GM23338 (cell line): Measurements from ENCODE around the gene EXOSC5. TPM values are rescaled to one million over a fixed set of nuclear protein-coding genes. Genes with fewer than 3 reads are reported as not detected.

Experiments
- ATAC-seq: fragments of 200-7000 bp; cut with Tn5 transposase; 3 replicates; pipeline ENCODE4 v1.9.1; 2020
- DNase-seq: peaks from one replicate; pipeline ENCODE4 v3.0.0-alpha.2; 2015; ENCODE audit warnings: low spot score
- H2AFZ ChIP-seq: fragments of 200-600 bp; sonication (generic); 2 replicates; pipeline ENCODE4 v1.8.0; 2016; ENCODE audit warnings: antibody characterized with exemption, mild to moderate bottlenecking, moderate library complexity
- H3F3A ChIP-seq: fragments of 200-600 bp; sonication (generic); replicated peaks from 2 replicates; pipeline ENCODE4 v1.8.0; 2017; ENCODE audit warnings: antibody characterized with exemption, mixed run types, low read depth
- H3K27ac ChIP-seq: fragments of 200-600 bp; sonication (generic); 2 replicates; pipeline ENCODE4 v1.6.1; 2016; ENCODE audit warnings: low read depth
- H3K27me3 ChIP-seq: fragments of 200-600 bp; sonication (generic); 2 replicates; pipeline ENCODE4 v1.8.0; 2016; ENCODE audit warnings: mild to moderate bottlenecking, mixed run types, moderate library complexity; ENCODE audit not compliant: insufficient read depth
- H3K36me3 ChIP-seq: fragments of 200-600 bp; sonication (generic); 2 replicates; pipeline ENCODE4 v1.8.0; 2016; ENCODE audit warnings: mild to moderate bottlenecking; ENCODE audit not compliant: insufficient read depth
- H3K4me1 ChIP-seq: fragments of 200-600 bp; sonication (generic); 2 replicates; pipeline ENCODE4 v1.8.0; 2016; ENCODE audit warnings: mild to moderate bottlenecking, moderate library complexity; ENCODE audit not compliant: insufficient read depth
- H3K4me2 ChIP-seq: fragments of 200-600 bp; sonication (generic); 2 replicates; pipeline ENCODE4 v1.7.1; 2017; ENCODE audit warnings: mixed run types
- H3K4me3 ChIP-seq: fragments of 200-600 bp; sonication (generic); 2 replicates; pipeline ENCODE4 v1.6.1; 2016; ENCODE audit warnings: mixed run types
- H3K79me2 ChIP-seq: fragments of 200-600 bp; sonication (generic); replicated peaks from 2 replicates; pipeline ENCODE4 v1.8.0; 2017; ENCODE audit warnings: mild to moderate bottlenecking; ENCODE audit not compliant: insufficient read depth
- H3K9me2 ChIP-seq: fragments of 200-600 bp; sonication (generic); 2 replicates; pipeline ENCODE4 v1.8.0; 2017; ENCODE audit not compliant: insufficient read depth
- H4K20me1 ChIP-seq: fragments of 200-600 bp; sonication (generic); replicated peaks from 2 replicates; pipeline ENCODE4 v1.8.0; 2017; ENCODE audit warnings: mild to moderate bottlenecking; ENCODE audit not compliant: insufficient read depth
- H3K27ac Mint-ChIP-seq: 2 replicates; pipeline ENCODE4 v1.8.0; 2020; ENCODE audit warnings: inconsistent platforms, mild to moderate bottlenecking, moderate library complexity, mixed read lengths
- H3K27me3 Mint-ChIP-seq: 3 replicates; pipeline ENCODE4 v1.8.0; 2022; ENCODE audit warnings: low read depth, mild to moderate bottlenecking, moderate library complexity, mixed read lengths, inconsistent platforms; ENCODE audit not compliant: insufficient read depth, poor library complexity
- H3K36me3 Mint-ChIP-seq: 3 replicates; pipeline ENCODE4 v1.8.0; 2021; ENCODE audit warnings: low read depth, mild to moderate bottlenecking, inconsistent platforms, moderate library complexity, mixed read lengths
- H3K4me1 Mint-ChIP-seq: 3 replicates; pipeline ENCODE4 v1.8.0; 2020; ENCODE audit warnings: mild to moderate bottlenecking, inconsistent platforms, mixed read lengths
- H3K4me3 Mint-ChIP-seq: 3 replicates; pipeline ENCODE4 v1.8.0; 2021; ENCODE audit warnings: moderate library complexity, mild to moderate bottlenecking, inconsistent platforms, mixed read lengths
- H3K9me3 Mint-ChIP-seq: 3 replicates; pipeline ENCODE4 v1.8.0; 2020; ENCODE audit warnings: moderate library complexity, mild to moderate bottlenecking, inconsistent platforms, mixed read lengths
- CREB1 ChIP-seq: fragments of 250-450 bp; sonication (Bioruptor Pico); IDR thresholded peaks from 2 replicates; pipeline ENCODE4 v1.5.0; 2020; ENCODE audit warnings: low read depth, mild to moderate bottlenecking, moderate library complexity
- CTCF ChIP-seq, 2 experiments: fragments of 200-600 bp in 1 of 2; sonication (generic) in 1 of 2; conservative IDR thresholded peaks; 2 replicates each; pipeline versions ENCODE4 v1.5.1 to v1.6.1; 2016 to 2017; ENCODE audit warnings: antibody characterized with exemption in 2 of 2, low read depth in 2 of 2, mild to moderate bottlenecking in 2 of 2, moderate library complexity in 1 of 2
- ETS1 ChIP-seq: IDR thresholded peaks from 2 replicates; pipeline ENCODE4 v1.6.1; 2016; ENCODE audit warnings: antibody characterized with exemption
- EZH2 ChIP-seq: fragments of 200-600 bp; sonication (generic); IDR thresholded peaks from one replicate; pipeline ENCODE4 v1.8.0; 2017; ENCODE audit warnings: antibody characterized with exemption, mild to moderate bottlenecking, low read depth; ENCODE audit not compliant: unreplicated experiment
- EZH2phosphoT487 ChIP-seq: fragments of 200-600 bp; sonication (generic); IDR thresholded peaks from one replicate; pipeline ENCODE4 v1.8.1; 2018; ENCODE audit warnings: antibody characterized with exemption; ENCODE audit not compliant: unreplicated experiment
- NANOG ChIP-seq: IDR thresholded peaks from 2 replicates; pipeline ENCODE4 v1.6.1; 2016; ENCODE audit warnings: antibody characterized with exemption, borderline replicate concordance
- POLR2AphosphoS5 ChIP-seq: IDR thresholded peaks from 2 replicates; pipeline ENCODE4 v1.6.1; 2016; ENCODE audit warnings: antibody characterized with exemption, low read depth
- REST ChIP-seq: IDR thresholded peaks from one replicate; pipeline ENCODE4 v1.6.1; 2018; ENCODE audit warnings: antibody characterized with exemption; ENCODE audit not compliant: unreplicated experiment
- STAT1 ChIP-seq: IDR thresholded peaks from one replicate; pipeline ENCODE4 v1.6.1; 2016; ENCODE audit warnings: antibody characterized with exemption; ENCODE audit not compliant: unreplicated experiment
- polyA plus RNA-seq: library from polyadenylated mRNA; unstranded; fragments of >200 nt; fragmentation: Nextera tagmentation; extraction: Ambion mirVana; gene quantifications from 2 replicates; pipeline ENCODE4 v1.2.1, GENCODE V29; 2016
- total RNA-seq: library from RNA; depleted of rRNA; stranded (reverse); fragments of >200 nt; shearing (Covaris generic); gene quantifications from 2 replicates; pipeline ENCODE4 v1.2.3, GENCODE V29; 2014

Gene EXOSC5
- total and polyA plus RNA-seq, 2 experiments from 2014 or later, result 65.1 to 125 TPM

GRCh38 chr19:41433171-41433570, 36.0 kb upstream of the EXOSC5 start (continued):
- TF ChIP-seq REST, result no peak
- no peak for TF ChIP-seq CTCF (conservative IDR thresholded peaks at IDR 0.05; ENCODE audit: low read depth in 2 of 2)
- TF ChIP-seq POLR2AphosphoS5, result no peak
- TF ChIP-seq CREB1 (CRISPR knock-in tag), result no peak
- TF ChIP-seq EZH2, result no peak
- no peak for TF ChIP-seq EZH2phosphoT487

- Histone ChIP-seq H3K4me1 (peaks cover 11% of the 10 kb centered on the region), H3F3A (0 out of 2 replicates have a peak, but pooled peaks cover 10% of the 10 kb centered on the region), H3K27me3 (no peaks in the 10 kb centered on the region), H3K4me3 (no peak overlapping the region), H4K20me1 (no peaks in the 10 kb centered on the region; the same call in 1 of the 2 replicates), H3K79me2 (no peaks in the 10 kb centered on the region), H3K27ac (no peak overlapping the region), H2AFZ (no peak overlapping the region), H3K9me2 (no peaks in the 10 kb centered on the region), H3K36me3 (no peaks in the 10 kb centered on the region), H3K4me2 (no peak overlapping the region)
- peaks cover 33% of the 10 kb centered on the region for H3K36me3 Mint-ChIP-seq
- no peak overlapping the region; the same call in 1 of the 2 replicates for H3K27ac Mint-ChIP-seq
- ATAC-seq, result no peak
- H3K27me3 Mint-ChIP-seq, result peaks cover 14% of the 10 kb centered on the region
- H3K9me3 Mint-ChIP-seq, result no peaks in the 10 kb centered on the region; the same call in 2 of the 3 replicates
- H3K4me1 Mint-ChIP-seq, result peaks cover 18% of the 10 kb centered on the region
- peak; percentile 51 for DNase-seq
- H3K4me3 Mint-ChIP-seq, result no peak overlapping the region
- TF ChIP-seq EZH2phosphoT487 (no peak), STAT1 (no peak), NANOG (no peak), CTCF (conservative IDR thresholded peaks at IDR 0.05; ENCODE audit: low read depth in 2 of 2) (peak; percentile 48 to 60), ETS1 (no peak)
Observed at GRCh38 chr19:41431426-41432386, 34.5 kb upstream of the EXOSC5 start.
